GM12891 (cell line): ENCODE results near the gene TTLL7.

Experiments
- POLR2A ChIP-seq: IDR thresholded peaks from 2 replicates; pipeline ENCODE4 v1.6.1; 2011; ENCODE audit warnings: low read depth, low read length, control low read depth
- POLR2AphosphoS5 ChIP-seq: IDR thresholded peaks from 2 replicates; pipeline ENCODE4 v1.6.1; 2011; ENCODE audit warnings: low read depth, low read length, control low read depth

GRCh38 chr1:83889707-83890106 is 109.2 kb downstream of the TTLL7 start:
- no peak for TF ChIP-seq POLR2A
- no peak for TF ChIP-seq POLR2AphosphoS5
